ENCODE measurements around the gene PRICKLE4. TPM values are rescaled to one million over a fixed set of nuclear protein-coding genes. Genes with fewer than 3 reads are reported as not detected.

Gene PRICKLE4
- total RNA-seq, 1 donor from 2014 or later = 5.9 TPM

DNA sequence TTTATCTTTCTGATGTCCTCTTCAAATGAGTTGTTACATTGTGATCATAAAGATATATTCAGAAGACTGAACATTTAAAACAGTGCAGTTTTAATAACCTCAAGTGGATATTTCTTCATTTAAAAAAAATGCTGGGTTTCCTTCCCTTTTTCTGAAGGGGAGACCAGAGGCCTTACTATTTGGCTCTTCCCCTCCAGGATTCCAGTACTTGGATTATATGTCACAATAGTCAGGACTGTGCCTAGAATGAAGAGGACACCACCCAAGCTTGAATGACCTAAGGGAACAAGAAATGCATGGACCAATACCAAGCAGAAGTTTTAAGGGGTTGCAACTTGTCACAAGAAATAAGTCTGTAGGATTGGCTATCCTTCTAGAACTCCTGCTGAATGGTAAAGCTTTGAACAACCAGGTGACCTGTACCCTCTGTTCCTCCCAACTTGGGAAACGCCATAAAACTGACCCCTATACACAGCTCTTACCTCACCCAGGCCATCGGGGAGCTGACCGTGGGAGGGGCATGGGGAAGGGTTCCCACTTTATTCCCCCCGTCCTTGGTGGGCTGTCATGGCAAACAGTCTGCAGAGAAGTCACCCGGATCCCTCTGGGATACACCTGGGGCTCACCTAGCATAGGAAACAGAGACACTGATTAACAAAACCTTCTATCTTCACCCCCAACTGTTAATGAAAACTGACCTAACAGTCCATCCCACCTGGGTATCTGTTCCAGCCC is 2.9 kb upstream of the PRICKLE4 start:
- H3K36me3 Mint-ChIP-seq (ENCODE audit: low read depth) = peaks cover 7% of the 10 kb centered on the region
- peaks cover 18% of the 10 kb centered on the region for H3K4me1 Mint-ChIP-seq (ENCODE audit: low read depth)
- no peak overlapping the region for H3K4me3 Mint-ChIP-seq (ENCODE audit: unreplicated experiment)
- peak; percentile 42 for DNase-seq (ENCODE audit: low spot score)
- H3K27me3 Mint-ChIP-seq (ENCODE audit: low read depth) = no peaks in the 10 kb centered on the region
- H3K9me3 Mint-ChIP-seq (ENCODE audit: low read depth) = no peaks in the 10 kb centered on the region
- H3K27ac Mint-ChIP-seq (ENCODE audit: unreplicated experiment) = no peak overlapping the region
- TF ChIP-seq CTCF (IDR thresholded peaks at IDR 0.05) = no peak

DNA sequence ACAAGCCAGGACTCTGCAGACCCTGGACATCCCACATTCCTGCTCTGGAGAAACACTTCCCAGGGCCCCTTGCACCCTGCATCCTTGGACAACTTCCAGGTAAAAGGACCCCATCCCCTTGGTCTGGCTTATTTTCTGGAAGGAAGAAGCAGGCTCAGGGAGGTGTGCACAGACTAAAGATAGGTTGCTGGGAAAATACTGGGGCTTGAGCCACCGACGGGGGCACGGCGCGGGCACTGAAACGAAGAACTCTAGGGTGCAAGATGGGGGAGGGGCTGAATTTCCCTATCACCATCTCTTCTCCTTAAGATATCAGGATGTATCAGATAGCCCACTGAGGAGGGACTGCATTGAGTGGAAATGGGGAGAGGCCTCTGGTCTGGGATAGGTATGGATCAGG is 1.7 kb upstream of the PRICKLE4 start:
- Mint-ChIP-seq H3K27ac (ENCODE audit: unreplicated experiment) (no peak overlapping the region), H3K27me3 (ENCODE audit: low read depth) (no peaks in the 10 kb centered on the region), H3K9me3 (ENCODE audit: low read depth) (no peaks in the 10 kb centered on the region), H3K36me3 (ENCODE audit: low read depth) (peaks cover 6% of the 10 kb centered on the region), H3K4me1 (ENCODE audit: low read depth) (peaks cover 18% of the 10 kb centered on the region), H3K4me3 (ENCODE audit: unreplicated experiment) (peak overlapping the region; percentile 83)
- no peak for TF ChIP-seq CTCF (IDR thresholded peaks at IDR 0.05)
- peak; percentile 15 for DNase-seq (ENCODE audit: low spot score)

DNA sequence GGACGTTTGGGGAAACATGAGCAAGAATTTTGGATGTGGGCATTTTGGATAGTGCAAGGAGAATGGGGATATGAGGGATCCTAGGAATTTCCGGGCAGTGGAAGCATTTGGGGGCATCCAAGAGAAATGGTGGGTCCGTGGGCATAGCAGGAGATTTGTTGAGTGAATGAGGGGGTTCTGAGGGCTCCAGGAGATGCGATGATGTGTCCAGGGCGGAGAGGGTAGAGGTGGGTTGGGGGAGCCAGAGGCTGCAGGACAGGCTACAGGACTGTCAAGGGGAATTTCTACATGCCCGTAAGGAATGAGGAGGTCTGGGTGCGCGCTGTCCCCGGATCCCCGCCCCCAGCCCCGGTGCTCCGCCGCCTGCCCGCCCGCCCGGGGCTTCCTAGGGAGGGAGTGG is 1.2 kb upstream of the PRICKLE4 start:
- H3K9me3 Mint-ChIP-seq (ENCODE audit: low read depth) = no peaks in the 10 kb centered on the region
- peaks cover 5% of the 10 kb centered on the region for H3K36me3 Mint-ChIP-seq (ENCODE audit: low read depth)
- H3K4me3 Mint-ChIP-seq (ENCODE audit: unreplicated experiment) = peak overlapping the region; percentile 83
- no peaks in the 10 kb centered on the region for H3K27me3 Mint-ChIP-seq (ENCODE audit: low read depth)
- TF ChIP-seq CTCF (IDR thresholded peaks at IDR 0.05) = no peak
- peak overlapping the region; percentile 74 for H3K27ac Mint-ChIP-seq (ENCODE audit: unreplicated experiment)
- H3K4me1 Mint-ChIP-seq (ENCODE audit: low read depth) = peaks cover 18% of the 10 kb centered on the region
- peak; percentile 40 for DNase-seq (ENCODE audit: low spot score)

GRCh38 chr6:41779788-41780550 is 613 bp upstream of the PRICKLE4 start, which contains the start of gene FRS3:
TSS of gene FRS3 (minus strand) at chr6:41779900. CDS start at chr6:41776987, 2,913 bp downstream.
- DNase-seq (ENCODE audit: low spot score) = peak; percentile 99
- H3K27ac Mint-ChIP-seq (ENCODE audit: unreplicated experiment) = peak within 1 kb of the TSS; percentile 85
- H3K4me1 Mint-ChIP-seq (ENCODE audit: low read depth) = peaks cover 18% of the 10 kb centered on the region
- H3K36me3 Mint-ChIP-seq (ENCODE audit: low read depth) = peaks cover 3% of the 10 kb centered on the region
- no peaks in the 10 kb centered on the region for H3K27me3 Mint-ChIP-seq (ENCODE audit: low read depth)
- TF ChIP-seq CTCF (IDR thresholded peaks at IDR 0.05) = peak; percentile 89
- no peaks in the 10 kb centered on the region for H3K9me3 Mint-ChIP-seq (ENCODE audit: low read depth)
- H3K4me3 Mint-ChIP-seq (ENCODE audit: unreplicated experiment) = peak within 1 kb of the TSS; percentile 90

GRCh38 chr6:41781366-41781730 is 766 bp downstream of the PRICKLE4 start:
- Mint-ChIP-seq H3K27ac (ENCODE audit: unreplicated experiment) (peak overlapping the region; percentile 38), H3K36me3 (ENCODE audit: low read depth) (peaks cover 3% of the 10 kb centered on the region), H3K9me3 (ENCODE audit: low read depth) (no peaks in the 10 kb centered on the region), H3K4me1 (ENCODE audit: low read depth) (peaks cover 23% of the 10 kb centered on the region), H3K27me3 (ENCODE audit: low read depth) (no peaks in the 10 kb centered on the region), H3K4me3 (ENCODE audit: unreplicated experiment) (peak overlapping the region; percentile 90)
- TF ChIP-seq CTCF (IDR thresholded peaks at IDR 0.05) = no peak
- DNase-seq (ENCODE audit: low spot score) = peak; percentile 38

All from chondrocyte (in vitro differentiated cells).